Measurements from ENCODE around the gene ZFP91.

GRCh38 chr11:58639669-58640068 lies 60.8 kb downstream of the ZFP91 start:
- TF ChIP-seq CTCF (IDR thresholded peaks at IDR 0.05; ENCODE audit: insufficient read depth, low read length) (no peak), REST (IDR thresholded peaks at IDR 0.05; ENCODE audit: insufficient replicate concordance, low read depth) (no peak)

Measured in HL-60 (cell line).